ENCODE data around the gene TRAF7.

DNA sequence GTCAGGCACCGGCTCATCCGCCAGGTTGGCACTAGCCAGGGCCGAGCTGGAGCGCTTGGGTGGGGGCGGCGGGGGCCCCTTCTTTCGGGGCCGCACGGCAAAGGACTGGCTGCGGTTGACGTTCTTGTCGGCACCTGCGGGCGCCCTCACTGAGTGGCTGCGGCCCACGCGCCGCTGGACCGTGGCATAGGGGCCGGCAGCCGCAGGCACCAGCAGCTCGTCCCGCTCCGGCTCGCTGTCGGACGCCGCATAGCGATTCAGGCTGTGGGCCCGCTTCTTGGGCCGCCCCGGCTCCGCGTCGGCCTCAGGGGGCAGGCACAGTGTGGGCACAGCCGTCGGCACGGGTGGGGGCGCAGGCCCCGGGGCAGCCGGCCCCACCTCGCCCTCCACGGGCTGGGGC lies 24.9 kb downstream of the TRAF7 start:
- TF ChIP-seq CTCF (IDR thresholded peaks at IDR 0.05; ENCODE audit: low read depth, low read length, poor library complexity, severe bottlenecking) (no peak), EZH2phosphoT487 (IDR thresholded peaks at IDR 0.05; ENCODE audit: borderline replicate concordance, low read length) (no peak)
